ENCODE results near the gene PCDHA13. TPM values are rescaled to one million over a fixed set of nuclear protein-coding genes. Genes with fewer than 3 reads are reported as not detected.
"Not testable (repeated sequence)": the region's sequence is repeated elsewhere in the genome, so short reads cannot be mapped to it uniquely, and the experiment has no call there.

PCDHA13 gene
- total RNA-seq, 1 donor from 2014 or later = 0.21 TPM

DNA sequence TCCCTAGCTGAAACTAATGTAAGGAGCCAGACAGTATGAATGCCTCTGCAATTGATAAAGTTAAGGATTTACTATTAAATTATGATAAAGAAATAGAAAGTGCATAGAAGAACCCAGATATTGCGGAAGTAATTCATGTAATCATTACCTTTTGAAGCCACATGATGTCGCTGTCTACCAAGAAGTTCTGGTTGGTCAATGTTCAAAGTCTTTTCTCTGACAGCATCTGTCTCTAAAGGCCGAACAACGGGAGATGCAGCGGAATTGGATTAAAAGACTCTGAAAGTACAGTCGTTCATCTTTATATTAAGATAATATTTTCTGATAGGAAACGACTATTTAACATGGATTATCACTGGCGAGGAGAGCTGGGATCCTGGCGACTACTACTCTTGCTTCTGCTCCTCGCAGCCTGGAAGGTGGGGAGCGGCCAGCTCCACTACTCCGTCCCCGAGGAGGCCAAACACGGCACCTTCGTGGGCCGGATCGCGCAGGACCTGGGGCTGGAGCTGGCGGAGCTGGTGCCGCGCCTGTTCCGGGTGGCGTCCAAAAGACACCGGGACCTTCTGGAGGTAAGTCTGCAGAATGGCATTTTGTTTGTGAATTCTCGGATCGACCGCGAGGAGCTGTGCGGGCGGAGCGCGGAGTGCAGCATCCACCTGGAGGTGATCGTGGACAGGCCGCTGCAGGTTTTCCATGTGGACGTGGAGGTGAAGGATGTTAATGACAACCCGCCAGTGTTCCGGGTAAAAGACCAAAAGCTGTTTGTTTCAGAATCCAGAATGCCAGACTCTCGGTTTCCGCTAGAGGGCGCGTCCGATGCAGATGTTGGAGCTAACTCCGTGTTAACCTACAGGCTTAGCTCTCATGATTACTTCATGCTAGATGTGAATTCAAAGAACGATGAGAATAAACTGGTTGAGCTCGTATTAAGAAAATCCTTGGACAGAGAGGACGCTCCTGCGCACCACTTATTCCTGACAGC, 40.7 kb upstream of the PCDHA13 start, which contains the start of gene PCDHA8:
Gene PCDHA8, plus strand, starts transcription at position 210 of the 985 bp plus-strand sequence. Its CDS starts 135 bp downstream, at position 345.
- H3K9me3 ChIP-seq = peaks cover 8 to 63% of the 10 kb centered on the region in 2 donors
- TF ChIP-seq, protein P1, sequence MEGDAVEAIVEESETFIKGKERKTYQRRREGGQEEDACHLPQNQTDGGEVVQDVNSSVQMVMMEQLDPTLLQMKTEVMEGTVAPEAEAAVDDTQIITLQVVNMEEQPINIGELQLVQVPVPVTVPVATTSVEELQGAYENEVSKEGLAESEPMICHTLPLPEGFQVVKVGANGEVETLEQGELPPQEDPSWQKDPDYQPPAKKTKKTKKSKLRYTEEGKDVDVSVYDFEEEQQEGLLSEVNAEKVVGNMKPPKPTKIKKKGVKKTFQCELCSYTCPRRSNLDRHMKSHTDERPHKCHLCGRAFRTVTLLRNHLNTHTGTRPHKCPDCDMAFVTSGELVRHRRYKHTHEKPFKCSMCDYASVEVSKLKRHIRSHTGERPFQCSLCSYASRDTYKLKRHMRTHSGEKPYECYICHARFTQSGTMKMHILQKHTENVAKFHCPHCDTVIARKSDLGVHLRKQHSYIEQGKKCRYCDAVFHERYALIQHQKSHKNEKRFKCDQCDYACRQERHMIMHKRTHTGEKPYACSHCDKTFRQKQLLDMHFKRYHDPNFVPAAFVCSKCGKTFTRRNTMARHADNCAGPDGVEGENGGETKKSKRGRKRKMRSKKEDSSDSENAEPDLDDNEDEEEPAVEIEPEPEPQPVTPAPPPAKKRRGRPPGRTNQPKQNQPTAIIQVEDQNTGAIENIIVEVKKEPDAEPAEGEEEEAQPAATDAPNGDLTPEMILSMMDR (IDR thresholded peaks at IDR 0.05) = no peak
- no peaks in the 10 kb centered on the region for H3K4me1 ChIP-seq
- no peaks in the 10 kb centered on the region for H3K27me3 ChIP-seq
- no peak within 1 kb of the TSS for H3K4me3 ChIP-seq
- DNase-seq (ENCODE audit: low spot score in 2 of 2) = no peak
- intact Hi-C loops (cut with DNase I) = no loop called here
- no peaks in the 10 kb centered on the region for H3K36me3 ChIP-seq
- H3K27ac ChIP-seq = no peak within 1 kb of the TSS

DNA sequence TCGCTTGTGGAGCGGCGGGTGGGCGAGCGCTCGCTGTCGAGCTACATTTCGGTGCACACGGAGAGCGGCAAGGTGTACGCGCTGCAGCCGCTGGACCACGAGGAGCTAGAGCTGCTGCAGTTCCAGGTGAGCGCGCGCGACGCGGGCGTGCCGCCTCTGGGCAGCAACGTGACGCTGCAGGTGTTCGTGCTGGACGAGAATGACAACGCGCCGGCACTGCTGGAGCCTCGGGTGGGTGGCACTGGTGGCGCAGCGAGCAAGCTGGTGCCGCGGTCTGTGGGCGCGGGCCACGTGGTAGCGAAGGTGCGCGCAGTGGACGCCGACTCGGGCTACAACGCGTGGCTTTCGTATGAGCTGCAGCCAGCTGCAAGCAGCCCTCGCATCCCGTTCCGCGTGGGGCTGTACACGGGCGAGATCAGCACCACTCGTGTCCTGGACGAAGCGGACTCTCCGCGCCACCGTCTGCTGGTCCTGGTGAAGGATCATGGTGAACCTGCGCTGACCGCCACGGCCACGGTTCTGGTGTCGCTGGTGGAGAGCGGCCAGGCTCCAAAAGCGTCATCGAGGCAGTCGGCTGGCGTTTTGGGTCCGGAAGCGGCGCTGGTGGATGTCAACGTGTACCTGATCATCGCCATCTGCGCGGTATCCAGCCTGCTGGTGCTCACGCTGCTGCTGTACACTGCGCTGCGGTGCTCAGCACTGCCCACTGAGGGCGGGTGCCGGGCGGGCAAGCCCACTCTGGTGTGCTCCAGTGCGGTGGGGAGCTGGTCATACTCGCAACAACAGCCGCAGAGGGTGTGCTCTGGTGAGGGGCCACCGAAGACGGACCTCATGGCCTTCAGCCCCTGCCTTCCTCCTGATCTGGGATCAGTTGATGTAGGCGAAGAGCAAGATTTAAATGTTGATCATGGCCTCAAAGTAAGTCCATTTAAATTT, 38.9 kb upstream of the PCDHA13 start:
- no peak overlapping the region for H3K4me3 ChIP-seq
- peak in 1 of 2 donors; percentile 58 for DNase-seq (ENCODE audit: low spot score in 2 of 2)
- intact Hi-C loops (cut with DNase I) = no loop called here
- no peaks in the 10 kb centered on the region for H3K36me3 ChIP-seq
- TF ChIP-seq, protein P1 (IDR thresholded peaks at IDR 0.05) = no peak
- H3K27me3 ChIP-seq = no peaks in the 10 kb centered on the region
- H3K27ac ChIP-seq = no peak overlapping the region
- peaks cover 8 to 65% of the 10 kb centered on the region in 2 donors for H3K9me3 ChIP-seq
- H3K4me1 ChIP-seq = no peaks in the 10 kb centered on the region

DNA sequence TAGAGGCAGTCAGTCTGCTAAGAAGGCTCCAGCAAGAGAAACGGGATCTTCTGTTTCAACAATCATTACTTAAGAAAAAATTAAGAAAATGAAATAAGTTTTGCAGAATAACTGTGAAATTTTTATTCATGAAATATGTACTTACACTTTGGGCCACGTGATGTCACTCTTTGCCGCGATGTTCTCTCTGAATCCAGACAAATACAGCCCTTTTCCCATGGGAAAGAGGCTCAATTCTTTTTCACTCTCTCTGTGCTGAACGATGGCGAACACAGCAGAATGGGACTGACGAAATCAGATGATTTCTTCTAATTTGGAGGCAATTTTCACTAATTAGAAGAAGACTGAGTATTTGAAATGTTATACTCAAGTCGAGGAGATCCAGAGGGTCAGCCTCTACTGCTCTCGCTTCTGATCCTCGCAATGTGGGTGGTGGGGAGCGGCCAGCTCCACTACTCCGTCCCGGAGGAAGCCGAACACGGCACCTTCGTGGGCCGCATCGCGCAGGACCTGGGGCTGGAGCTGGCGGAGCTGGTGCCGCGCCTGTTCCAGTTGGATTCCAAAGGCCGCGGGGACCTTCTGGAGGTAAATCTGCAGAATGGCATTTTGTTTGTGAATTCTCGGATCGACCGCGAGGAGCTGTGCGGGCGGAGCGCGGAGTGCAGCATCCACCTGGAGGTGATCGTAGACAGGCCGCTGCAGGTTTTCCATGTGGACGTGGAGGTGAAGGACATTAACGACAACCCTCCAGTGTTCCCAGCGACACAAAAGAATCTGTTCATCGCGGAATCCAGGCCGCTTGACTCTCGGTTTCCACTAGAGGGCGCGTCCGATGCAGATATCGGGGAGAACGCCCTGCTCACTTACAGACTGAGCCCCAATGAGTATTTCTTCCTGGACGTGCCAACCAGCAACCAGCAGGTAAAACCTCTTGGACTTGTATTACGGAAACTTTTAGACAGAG, 33.5 kb upstream of the PCDHA13 start, which contains the start of gene PCDHA9:
Gene PCDHA9, plus strand, starts transcription at position 244 of the 964 bp plus-strand sequence. Its CDS starts 114 bp downstream, at position 358.
- intact Hi-C loops (cut with DNase I) = not testable (repeated sequence)

DNA sequence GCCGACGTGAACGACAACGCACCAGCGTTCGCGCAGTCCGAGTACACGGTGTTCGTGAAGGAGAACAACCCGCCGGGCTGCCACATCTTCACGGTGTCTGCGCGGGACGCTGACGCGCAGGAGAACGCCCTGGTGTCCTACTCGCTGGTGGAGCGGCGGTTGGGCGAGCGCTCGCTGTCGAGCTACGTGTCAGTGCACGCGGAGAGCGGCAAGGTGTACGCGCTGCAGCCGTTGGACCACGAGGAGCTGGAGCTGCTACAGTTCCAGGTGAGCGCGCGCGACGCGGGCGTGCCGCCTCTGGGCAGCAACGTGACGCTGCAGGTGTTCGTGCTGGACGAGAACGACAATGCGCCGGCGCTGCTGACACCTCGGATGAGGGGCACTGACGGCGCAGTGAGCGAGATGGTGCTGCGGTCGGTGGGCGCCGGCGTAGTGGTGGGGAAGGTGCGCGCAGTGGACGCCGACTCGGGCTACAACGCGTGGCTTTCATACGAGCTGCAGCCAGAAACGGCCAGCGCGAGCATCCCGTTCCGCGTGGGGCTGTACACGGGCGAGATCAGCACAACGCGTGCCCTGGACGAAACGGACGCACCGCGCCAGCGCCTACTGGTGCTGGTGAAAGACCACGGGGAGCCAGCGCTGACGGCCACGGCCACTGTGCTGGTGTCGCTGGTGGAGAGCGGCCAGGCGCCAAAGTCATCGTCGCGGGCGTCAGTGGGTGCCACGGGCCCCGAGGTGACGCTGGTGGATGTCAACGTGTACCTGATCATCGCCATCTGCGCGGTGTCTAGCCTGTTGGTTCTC, 31.9 kb upstream of the PCDHA13 start:
- H3K4me1 ChIP-seq; H3K27me3 ChIP-seq; H3K27ac ChIP-seq; H3K36me3 ChIP-seq; DNase-seq (ENCODE audit: low spot score in 2 of 2); intact Hi-C loops (cut with DNase I); H3K4me3 ChIP-seq: not testable (repeated sequence)
- H3K9me3 ChIP-seq = peaks cover 9 to 46% of the 10 kb centered on the region in 2 donors

More for the DNA sequence above, 33.5 kb upstream of the PCDHA13 start, which contains the start of gene PCDHA9:
- H3K27me3 ChIP-seq; H3K27ac ChIP-seq; DNase-seq (ENCODE audit: low spot score in 2 of 2); H3K4me1 ChIP-seq; H3K4me3 ChIP-seq; H3K36me3 ChIP-seq: not testable (repeated sequence)
- peaks cover 9 to 60% of the 10 kb centered on the region in 2 donors for H3K9me3 ChIP-seq

DNA sequence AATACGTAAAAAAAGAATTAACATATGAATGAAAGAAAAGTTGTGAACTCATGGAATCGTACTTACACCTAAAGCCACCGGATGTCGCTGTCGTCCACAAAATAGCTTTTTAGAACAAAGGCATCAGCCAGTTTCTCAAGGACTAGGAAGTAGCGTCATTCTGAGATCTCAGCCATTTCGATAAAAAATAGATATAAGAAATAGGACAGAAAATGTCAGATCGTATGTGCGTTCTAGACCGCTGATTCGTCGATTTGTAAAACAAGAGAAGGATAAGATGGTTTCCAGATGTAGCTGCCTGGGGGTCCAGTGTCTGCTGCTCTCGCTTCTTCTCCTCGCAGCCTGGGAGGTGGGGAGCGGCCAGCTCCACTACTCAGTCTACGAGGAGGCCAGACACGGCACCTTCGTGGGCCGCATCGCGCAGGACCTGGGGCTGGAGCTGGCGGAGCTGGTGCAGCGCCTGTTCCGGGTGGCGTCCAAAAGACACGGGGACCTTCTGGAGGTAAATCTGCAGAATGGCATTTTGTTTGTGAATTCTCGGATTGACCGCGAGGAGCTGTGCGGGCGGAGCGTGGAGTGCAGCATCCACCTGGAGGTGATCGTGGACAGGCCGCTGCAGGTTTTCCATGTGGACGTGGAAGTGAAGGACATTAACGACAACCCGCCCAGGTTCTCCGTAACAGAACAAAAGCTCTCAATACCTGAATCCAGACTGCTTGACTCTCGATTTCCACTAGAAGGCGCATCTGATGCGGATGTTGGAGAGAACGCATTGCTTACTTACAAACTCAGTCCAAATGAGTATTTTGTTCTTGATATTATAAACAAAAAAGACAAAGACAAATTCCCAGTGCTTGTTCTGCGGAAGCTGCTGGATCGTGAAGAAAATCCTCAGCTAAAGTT, 25.9 kb upstream of the PCDHA13 start, which contains the start of gene PCDHA10:
Gene PCDHA10, plus strand, starts transcription at position 126 of the 903 bp plus-strand sequence. Its CDS starts 152 bp downstream, at position 278.
- Histone ChIP-seq H3K27me3 (no peaks in the 10 kb centered on the region), H3K4me3 (peak within 1 kb of the TSS; percentile 16 to 28), H3K36me3 (no peaks in the 10 kb centered on the region), H3K27ac (no peak within 1 kb of the TSS), H3K9me3 (peaks cover 24 to 48% of the 10 kb centered on the region in 2 donors), H3K4me1 (no peaks in the 10 kb centered on the region)
- TF ChIP-seq, protein P1 (IDR thresholded peaks at IDR 0.05) = no peak
- intact Hi-C loops (cut with DNase I) = no loop called here
- DNase-seq (ENCODE audit: low spot score in 2 of 2) = no peak

Data from ascending aorta (tissue), 2 donors.